Activated CD4-positive, CD25-positive, alpha-beta regulatory T cell treated with anti-CD3 and anti-CD28 coated beads, Interleukin-2, amount 50 U/mL, for 24 hours (primary cell): ENCODE measurements around the gene PRRT3.
"Not testable (repeated sequence)": the region's sequence is repeated elsewhere in the genome, so short reads cannot be mapped to it uniquely, and the experiment has no call there.

Source experiments
- ATAC-seq, 2 donors: fragments of 150-1000 bp; cut with Tn5 transposase; one replicate each; pipeline ENCODE4 v1.10.0; 2021; ENCODE audit warnings: mild to moderate bottlenecking in 1 of 2, moderate library complexity in 1 of 2

PRRT3 gene

DNA sequence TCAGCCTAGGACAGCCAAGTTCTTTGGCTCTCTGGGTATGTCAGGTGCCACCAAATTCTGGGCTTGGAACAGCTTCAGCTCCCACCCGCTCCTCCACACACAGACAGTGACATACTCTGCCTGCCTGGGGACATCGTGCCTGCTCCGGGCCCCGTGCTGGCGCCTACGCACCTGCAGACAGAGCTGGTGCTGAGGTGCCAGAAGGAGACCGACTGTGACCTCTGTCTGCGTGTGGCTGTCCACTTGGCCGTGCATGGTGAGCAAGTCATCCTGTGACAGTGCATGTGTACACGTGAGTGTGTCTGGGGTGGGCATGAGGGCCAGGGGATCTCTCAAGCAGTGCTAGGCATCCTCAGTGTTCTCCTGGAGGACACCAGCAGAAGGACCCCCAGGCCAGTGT, 34.4 kb downstream of the PRRT3 start:
- ATAC-seq, result no peak

DNA sequence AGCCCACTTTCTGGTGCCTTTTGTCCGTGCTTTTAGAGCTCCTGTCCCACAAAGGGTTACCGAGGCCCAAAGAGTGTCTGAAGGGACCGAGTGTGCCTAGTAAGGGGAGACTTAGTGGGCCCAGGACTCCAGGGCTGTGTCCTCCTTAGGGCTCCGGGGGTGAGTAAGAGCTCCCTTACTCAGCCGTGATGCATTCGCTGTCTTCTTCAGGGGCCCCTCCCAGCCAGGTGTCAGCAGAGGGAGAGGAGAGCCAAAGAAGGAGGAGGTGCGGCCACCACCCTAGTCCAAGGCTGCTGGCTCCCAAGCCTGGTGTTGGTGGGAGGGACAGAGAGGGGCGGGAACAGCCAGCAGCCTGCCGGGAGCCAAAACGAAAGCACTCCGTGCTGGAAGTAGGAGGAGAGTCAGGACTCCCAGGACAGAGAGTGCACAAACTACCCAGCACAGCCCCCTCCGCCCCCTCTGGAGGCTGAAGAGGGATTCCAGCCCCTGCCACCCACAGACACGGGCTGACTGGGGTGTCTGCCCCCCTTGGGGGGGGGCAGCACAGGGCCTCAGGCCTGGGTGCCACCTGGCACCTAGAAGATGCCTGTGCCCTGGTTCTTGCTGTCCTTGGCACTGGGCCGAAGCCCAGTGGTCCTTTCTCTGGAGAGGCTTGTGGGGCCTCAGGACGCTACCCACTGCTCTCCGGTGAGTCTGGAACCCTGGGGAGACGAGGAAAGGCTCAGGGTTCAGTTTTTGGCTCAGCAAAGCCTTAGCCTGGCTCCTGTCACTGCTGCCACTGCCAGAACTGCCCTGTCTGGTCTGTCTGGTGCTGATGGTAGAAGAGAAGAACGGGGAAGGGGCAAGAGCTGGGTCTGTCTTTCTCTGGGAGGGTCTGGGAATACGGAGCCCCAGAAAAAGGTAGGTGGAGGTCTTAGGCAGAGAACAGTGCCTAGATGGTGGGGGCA, 35.2 kb downstream of the PRRT3 start, which contains the start of gene IL17RC:
TSS of gene IL17RC (plus strand) at position 365 of the 947 bp plus-strand sequence. CDS start at position 583, 218 bp downstream.
- ATAC-seq, result peak; percentile 46 to 60

DNA sequence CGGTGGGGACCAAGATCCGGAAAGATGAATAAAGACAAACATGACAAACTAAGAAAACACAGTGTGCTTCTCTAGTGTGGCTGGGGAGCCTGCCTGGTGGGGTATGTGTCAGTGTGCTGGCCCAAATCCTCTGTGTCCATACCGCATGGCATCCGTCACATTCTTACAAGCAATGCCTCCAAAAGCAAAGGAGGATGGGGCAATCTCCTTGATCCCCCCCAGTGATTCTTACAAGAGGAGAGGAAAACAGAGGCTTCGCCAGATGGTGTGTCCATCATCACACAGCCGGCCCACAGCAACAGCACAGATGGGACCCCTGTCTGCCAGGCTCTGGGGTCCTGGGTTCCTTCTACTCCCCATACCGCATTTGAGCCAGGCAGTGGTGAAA, 35.9 kb downstream of the PRRT3 start:
- ATAC-seq, result no peak

DNA sequence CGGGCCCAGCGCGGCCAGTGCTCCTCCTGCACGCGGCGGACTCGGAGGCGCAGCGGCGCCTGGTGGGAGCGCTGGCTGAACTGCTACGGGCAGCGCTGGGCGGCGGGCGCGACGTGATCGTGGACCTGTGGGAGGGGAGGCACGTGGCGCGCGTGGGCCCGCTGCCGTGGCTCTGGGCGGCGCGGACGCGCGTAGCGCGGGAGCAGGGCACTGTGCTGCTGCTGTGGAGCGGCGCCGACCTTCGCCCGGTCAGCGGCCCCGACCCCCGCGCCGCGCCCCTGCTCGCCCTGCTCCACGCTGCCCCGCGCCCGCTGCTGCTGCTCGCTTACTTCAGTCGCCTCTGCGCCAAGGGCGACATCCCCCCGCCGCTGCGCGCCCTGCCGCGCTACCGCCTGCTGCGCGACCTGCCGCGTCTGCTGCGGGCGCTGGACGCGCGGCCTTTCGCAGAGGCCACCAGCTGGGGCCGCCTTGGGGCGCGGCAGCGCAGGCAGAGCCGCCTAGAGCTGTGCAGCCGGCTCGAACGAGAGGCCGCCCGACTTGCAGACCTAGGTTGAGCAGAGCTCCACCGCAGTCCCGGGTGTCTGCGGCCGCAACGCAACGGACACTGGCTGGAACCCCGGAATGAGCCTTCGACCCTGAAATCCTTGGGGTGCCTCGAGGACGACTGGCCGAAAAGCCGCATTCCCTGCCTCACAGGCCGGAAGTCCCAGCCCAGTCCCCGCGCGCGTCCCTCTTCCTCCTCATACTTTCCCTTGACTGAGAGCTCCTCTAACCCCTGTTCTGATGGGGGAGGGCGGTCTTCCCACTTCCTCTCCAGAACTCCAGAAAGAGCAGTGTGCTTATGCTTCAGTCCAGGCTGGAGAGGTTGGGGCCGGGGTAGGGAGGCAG, 36.7 kb downstream of the PRRT3 start:
- ATAC-seq, result peak; percentile 4 to 11

DNA sequence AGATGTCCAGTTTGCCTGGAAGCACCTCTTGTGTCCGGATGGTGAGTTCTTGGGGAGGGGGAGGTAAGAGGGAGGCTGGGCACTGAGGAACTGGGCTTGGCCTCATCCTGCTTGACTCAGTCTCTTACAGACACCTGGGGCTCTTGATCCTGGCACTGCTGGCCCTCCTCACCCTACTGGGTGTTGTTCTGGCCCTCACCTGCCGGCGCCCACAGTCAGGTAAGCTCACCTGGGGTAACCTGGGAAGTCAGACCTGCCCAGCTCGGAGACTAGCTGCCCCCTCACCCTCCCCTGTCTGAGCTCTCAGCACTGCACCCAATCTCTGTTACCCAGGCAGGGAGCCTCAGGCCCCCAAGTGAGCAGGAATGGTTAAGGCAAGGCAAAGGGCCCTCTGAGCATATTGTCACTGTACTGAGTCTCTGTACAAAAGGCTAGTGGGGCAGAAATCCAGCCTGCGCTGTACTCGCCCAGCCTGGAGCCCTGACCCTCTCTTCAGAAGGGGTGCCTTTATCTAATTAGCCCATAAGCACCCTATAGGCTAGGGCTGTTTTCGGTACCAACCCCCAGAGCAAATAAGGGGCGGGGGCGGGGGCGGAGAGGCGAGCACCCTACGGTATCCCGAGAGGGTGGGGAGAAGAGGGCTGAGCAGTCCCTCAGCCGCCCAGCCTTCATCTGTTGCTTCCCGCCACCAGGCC, 37.5 kb downstream of the PRRT3 start:
- peak; percentile 5 to 35 for ATAC-seq

DNA sequence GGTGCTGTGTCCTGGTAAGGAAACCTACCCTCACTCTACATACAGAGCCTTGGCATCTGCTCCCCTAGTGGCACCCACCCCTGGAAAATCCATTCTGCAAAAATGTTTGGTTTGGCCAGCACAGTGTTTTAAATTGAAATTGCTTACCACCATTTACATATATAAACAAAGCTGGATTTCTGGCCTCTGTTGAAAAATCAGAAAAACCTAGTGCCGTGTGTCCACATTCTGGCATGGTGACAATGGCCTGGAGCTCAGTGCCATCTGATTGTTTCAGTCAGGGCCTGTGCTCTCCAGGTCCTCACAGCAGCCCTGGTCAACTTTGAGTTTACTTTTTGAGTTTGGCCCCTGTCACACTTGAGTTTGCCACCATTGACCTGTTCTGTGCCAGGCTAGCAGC, 38.2 kb downstream of the PRRT3 start:
- ATAC-seq, result no peak

DNA sequence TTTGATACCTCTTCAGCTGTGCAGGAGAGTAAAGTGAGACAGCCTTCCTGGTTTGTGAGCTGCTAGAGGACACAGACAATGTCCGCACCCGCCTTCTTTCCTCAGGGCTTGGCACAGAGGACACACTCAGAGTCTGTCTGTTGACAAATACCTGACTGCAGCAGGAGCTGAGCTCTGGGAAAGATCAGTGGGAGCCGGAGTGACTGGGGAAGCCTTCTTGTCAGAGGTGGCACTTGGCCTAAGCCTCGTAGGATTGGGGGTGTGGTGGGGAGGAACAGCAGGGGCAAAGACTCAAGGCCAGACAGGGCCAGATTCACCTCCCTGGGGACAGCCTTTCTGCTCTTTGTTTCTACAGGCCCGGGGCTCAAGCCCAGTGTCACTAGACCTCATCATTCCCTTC, 38.6 kb downstream of the PRRT3 start:
- ATAC-seq, result no peak

DNA sequence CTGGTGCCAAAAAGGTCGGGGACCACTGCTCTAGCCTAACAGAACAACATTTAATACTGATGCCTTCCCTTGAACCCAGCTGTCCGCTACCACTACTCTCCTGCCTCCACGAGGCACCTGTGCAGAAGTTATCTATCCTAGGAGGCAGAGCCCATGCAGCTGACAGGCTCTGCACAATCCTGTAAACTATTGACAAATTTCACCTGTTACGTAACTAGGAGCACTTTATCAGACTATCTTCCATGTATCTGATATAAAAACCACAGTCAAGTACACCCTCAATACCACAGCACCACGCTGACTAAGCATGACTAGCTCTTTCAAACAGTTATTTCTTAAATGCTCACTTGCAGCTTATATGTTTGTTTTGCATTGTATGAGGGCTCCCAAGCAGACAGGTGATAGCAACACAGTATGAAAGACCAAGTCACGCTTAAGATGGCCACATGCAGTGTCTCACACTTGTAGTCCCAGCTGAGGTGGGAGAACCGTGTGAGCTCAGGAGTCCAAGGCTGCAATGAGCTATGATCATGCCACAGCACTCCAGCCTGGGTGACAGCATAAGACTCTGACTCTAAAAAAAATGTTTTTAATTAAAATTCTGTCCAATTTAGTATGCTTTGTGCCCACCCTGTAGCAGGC, 39.8 kb downstream of the PRRT3 start:
- ATAC-seq, result peak; percentile 78 to 86

DNA sequence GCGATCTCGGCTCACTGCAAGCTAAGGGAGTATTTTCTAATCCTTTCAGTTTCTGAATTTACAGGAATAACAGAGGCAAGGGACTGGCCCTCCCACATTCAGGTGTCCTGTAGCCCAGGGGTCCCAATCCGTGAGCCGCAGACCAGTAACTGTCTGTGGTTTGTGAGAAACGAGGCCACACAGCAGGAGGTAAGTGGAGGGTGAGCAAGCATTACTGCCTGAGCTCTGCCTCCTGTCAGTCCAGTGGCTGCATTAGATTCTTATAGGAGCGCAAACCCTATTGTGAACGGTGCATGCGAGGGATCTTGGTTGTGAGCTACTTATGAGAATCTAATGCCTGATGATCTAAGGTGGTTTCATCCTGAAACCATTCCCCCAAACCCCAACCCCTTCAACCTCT, 40.3 kb downstream of the PRRT3 start:
- no peak for ATAC-seq

DNA sequence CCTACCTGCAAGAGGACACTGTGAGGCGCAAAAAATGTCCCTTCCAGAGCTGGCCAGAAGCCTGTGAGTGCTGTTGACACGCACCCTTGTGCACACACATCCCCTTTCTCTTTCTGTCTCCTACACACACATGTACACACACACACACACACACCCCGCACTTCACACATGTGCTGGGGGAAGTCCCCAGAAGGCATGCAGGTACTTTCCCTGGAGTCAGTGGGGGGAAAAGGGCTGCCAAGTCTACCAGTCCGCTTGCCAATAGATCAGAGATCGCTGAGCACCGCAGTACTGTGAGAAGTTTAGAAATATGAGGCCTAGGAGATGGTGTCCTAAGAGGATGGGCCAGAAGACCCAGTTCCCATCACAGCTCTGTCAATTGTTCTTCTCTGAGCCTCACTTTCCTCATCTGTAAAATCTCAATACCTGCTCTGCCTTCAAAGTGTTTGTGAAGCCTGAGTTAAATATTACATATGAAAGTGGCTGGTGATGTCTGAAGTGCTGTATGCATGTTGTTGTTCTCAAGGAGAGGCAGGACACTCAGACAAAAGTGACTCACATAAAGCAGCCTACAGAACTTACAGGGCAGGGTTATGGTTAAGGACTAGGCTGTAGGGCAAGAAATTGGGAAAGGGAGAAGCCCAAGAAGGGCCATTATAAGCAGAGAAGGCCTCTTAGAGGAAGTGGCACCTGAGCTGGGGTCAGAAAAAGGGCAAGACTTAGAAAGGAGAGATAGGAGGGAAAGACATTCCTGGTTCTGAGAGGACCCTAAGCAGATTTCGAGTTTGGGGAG, 42.8 kb downstream of the PRRT3 start:
- ATAC-seq, result peak; percentile 33 to 40

DNA sequence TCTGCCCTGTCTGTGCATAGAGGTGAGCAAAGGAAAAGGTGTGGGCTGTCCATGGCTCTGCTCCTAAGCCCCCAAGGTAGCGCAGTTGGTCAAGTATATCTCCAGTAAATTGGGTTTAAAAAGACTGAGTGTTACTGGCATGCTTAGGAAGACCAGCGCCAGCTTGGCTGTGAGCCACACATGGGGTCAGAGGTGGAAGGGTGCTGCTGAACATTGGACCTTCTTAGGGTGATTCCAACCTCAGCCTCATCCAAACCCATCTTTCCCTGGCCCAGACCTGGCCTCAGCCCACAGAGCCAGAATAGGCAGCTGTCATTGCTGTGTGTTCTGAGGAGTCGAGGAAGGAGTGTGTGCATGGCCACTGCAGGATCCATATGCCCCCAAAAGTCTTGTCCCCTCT, 43.9 kb downstream of the PRRT3 start:
- ATAC-seq, result no peak

DNA sequence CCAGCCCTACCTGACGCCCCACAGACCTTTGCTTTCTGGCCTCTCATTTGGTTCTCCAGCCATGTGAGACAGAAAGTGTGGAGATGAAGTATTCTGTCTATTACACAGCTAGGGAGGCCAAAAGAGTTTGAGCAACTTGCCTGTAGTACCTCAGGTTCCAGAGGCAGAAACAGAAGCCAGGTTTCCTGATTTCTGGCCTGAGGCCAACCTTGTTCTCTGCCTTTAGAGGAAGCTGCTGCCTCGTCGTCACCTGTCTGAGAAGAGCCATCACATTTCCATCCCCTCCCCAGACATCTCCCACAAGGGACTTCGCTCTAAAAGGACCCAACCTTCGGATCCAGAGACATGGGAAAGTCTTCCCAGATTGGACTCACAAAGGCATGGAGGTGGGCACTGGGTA, 45.7 kb downstream of the PRRT3 start:
- ATAC-seq, result no peak

DNA sequence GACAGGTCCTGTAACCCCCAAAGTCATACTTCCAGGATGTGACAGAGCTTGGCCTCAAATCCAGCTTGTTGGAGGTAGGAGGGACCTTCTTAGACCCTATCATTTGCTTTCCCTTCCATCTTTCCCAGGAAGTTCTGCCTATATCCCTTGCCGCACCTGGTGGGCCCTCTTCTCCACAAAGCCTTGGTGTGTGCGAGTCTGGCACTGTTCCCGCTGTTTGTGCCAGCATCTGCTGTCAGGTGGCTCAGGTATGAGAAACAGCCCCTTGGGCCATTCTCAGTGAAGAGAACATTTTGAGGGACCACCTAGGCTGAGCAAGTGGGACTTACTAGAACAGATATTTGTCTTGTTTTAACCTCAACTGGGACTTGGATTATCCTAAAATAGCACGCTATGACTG, 48.3 kb downstream of the PRRT3 start:
- ATAC-seq, result no peak

DNA sequence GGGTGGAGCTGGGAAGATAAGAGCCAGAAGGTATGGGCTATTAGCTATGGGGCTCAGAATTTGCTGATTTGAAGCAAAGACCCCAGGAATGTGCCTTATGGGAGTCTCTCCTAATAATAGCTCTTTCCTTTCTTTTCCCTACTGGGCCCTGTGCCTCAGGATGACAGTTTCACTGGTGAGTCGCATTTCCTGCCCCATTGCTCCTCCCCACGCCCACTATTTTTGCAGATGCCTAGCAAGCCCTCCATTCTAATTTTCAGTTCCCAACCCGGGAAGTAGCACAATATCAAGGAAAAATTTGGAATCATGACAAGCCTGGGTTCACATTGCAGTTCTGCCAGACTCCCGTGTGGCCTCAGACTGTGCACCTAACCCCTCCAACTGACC, 49.0 kb downstream of the PRRT3 start:
- no peak for ATAC-seq

DNA sequence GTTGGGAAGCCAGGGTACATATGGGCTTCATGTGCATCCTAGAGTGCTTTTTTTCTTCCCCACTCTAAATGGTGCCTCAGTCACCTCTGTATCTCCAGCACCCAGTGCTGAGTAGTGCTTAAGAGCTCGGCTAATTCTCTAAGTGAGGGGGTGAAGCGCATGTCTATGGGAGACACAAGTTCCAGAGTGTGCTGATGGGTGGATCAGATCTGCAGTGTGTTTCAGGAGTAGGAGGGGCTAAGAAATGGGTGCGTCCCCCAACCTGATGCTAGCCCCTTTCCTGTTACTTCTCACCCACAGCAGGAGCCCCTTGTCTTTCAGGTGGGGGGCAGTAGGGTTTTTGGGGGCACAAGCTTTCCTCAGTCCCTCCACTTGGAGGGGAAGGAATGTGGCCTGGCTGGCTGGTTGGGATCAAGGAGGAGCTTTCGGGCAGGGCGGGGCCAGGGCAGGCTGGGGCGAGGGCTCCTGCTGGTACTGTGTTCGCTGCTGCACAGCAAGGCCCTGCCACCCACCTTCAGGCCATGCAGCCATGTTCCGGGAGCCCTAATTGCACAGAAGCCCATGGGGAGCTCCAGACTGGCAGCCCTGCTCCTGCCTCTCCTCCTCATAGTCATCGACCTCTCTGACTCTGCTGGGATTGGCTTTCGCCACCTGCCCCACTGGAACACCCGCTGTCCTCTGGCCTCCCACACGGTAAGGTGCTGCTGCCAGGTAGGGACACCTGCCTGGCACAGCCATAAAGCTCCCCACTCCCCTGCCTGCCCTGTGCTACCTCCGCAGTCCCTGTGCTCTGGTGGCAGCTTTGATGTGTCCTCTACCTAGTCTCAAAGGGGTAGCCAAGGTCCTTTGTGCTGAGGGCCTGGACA, 49.6 kb downstream of the PRRT3 start, which contains the start of gene IL17RE:
TSS of gene IL17RE (plus strand) at position 477 of the 866 bp plus-strand sequence. CDS start at position 562, 85 bp downstream.
- peak; percentile 4 to 34 for ATAC-seq

DNA sequence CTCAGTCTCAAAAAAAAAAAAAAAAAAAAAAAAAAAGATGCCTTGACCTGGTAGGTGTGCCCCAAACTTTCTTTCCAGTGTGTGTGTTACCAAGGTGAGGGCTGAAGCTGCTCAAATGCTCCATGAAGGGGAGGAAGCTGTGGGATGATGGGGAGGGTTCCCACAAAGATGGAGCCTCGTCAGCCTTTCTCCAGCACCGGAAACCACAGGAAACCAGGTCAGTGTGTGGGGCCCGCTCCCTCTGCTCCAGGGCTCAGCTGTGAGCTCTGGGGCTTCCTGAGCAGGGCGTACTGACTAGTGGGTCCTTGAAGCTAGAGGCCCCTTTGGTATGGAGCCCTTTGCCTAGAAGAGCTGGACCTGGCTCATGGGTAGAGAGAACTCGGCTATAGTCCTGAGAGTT, 50.2 kb downstream of the PRRT3 start:
- ATAC-seq, result peak; percentile 28 to 57

DNA sequence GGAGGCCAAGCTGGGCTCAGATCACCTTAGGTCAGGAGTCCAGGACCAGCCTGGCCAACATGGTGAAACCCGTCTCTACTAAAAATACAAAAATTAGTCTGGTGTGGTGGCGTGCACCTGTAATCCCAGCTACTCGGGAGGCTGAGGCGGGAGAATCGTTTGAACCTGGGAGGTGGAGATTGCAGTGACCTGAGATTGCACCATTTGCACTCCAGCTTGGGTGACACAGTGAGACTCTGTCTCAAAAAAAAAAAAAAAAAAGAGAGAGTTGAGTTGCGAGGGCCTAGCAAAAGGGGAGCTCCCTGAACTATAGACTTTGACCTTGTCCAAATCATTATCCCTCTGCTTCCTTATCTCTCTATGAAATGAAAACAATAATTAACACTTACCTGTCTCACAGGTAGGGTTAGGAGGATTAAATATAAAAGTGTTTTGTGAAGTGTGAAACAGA, 51.2 kb downstream of the PRRT3 start:
- ATAC-seq, result not testable (repeated sequence)

DNA sequence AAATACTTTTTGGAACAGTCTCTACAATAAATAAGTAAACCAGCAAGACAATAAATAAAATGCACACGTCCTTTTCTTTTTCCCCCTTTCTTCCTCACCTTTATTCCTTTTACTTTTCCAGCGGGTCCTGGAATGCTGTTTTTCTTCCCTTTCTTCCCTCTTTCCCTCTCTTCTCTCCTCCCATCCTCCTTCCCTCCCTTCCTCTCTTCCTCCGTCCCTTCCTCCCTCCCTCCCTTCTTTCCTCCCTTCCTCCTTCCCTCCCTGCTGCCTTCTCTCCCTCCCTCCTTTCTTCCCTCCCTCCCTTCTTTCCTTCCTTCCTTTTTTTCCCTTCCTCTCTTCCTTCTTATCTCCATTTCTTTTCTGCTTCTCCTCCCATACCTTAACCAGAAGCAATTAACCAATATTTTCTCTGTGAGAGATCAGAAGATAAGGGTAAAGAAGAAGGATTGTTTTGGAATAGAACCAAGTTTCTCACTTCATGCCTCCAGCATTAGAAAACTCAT, 52.9 kb downstream of the PRRT3 start:
- no peak for ATAC-seq

DNA sequence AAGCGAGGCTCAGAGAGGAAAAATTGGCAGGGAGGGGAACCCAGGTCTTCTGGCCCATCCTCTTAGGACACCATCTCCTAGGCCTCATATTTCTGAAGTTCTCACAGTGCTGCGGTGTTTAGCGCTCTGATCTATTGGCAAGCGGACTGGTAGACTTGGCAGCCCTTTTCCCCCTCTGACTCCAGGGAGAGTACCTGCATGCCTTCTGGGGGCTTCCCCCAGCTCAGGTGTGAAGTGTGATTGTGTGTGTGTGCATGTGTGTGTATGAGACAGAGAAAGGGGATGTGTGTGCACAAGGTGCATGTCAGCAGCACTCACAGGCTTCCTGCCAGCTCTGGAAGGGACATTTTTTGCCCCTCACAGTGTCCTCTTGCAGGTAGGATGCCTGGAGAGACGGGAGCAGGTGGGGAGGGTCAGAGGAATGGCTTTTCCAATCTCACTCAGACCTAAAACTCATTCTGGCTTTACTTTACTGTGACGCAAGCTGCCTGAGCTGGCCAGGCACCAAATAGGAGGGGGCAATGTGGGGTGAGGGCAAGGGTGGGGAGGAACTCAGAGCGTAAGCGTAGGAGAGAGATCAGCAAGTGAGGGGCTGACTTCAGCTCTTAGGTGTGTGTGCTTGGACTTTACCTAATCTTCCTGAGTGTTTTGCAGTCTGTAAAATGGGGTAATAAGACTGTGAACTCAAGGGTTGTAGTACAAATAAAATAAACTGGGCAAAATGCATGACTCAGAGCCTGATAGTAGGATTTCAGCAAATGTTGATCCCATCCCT, 53.6 kb downstream of the PRRT3 start:
- ATAC-seq, result no peak
